ENCODE results near the gene GOLT1A. TPM values are rescaled to one million over a fixed set of nuclear protein-coding genes. Genes with fewer than 3 reads are reported as not detected.

Gene GOLT1A
- total and polyA plus RNA-seq, 7 donors = 0.30 to 7.1 (median 0.37) TPM; not detected in 4

GRCh38 chr1:204149635-204150565 is 63.9 kb downstream of the GOLT1A start:
- Histone ChIP-seq H3K27me3 (ENCODE audit: insufficient read depth in 3 of 3, low read length in 2 of 3) (peaks cover 0 to 38% (median 12%) of the 10 kb centered on the region in 3 donors), H3K27ac (no peak overlapping the region), H3K9me3 (no peaks in the 10 kb centered on the region), H3K36me3 (ENCODE audit: insufficient read depth in 1 of 2, low read depth in 1 of 2) (no peaks in the 10 kb centered on the region), H3K4me3 (no peak overlapping the region), H3K4me1 (no peaks in the 10 kb centered on the region)
- peak in 2 of 4 donors; percentile 55 to 65 for ATAC-seq
- intact Hi-C loops (cut with DNase I) = no loop called here
- WGBS, 3 donors = 55 to 70% (median 61%) methylated on average over 16 of the region's 16 CpGs
- no peak for DNase-seq
- TF ChIP-seq, protein P1, sequence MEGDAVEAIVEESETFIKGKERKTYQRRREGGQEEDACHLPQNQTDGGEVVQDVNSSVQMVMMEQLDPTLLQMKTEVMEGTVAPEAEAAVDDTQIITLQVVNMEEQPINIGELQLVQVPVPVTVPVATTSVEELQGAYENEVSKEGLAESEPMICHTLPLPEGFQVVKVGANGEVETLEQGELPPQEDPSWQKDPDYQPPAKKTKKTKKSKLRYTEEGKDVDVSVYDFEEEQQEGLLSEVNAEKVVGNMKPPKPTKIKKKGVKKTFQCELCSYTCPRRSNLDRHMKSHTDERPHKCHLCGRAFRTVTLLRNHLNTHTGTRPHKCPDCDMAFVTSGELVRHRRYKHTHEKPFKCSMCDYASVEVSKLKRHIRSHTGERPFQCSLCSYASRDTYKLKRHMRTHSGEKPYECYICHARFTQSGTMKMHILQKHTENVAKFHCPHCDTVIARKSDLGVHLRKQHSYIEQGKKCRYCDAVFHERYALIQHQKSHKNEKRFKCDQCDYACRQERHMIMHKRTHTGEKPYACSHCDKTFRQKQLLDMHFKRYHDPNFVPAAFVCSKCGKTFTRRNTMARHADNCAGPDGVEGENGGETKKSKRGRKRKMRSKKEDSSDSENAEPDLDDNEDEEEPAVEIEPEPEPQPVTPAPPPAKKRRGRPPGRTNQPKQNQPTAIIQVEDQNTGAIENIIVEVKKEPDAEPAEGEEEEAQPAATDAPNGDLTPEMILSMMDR (IDR thresholded peaks at IDR 0.05) = no peak

- H3K4me3 ChIP-seq = no peak overlapping the region
- peaks cover 0 to 30% (median 12%) of the 10 kb centered on the region in 3 donors for H3K27me3 ChIP-seq (ENCODE audit: insufficient read depth in 3 of 3, low read length in 2 of 3)
- no peak for DNase-seq
- no peaks in the 10 kb centered on the region for H3K9me3 ChIP-seq
- intact Hi-C loops (cut with DNase I) = no loop called here
- WGBS, 3 donors = 46 to 74% (median 63%) methylated on average over 2 of the region's 2 CpGs
- ATAC-seq = no peak
- no peaks in the 10 kb centered on the region for H3K36me3 ChIP-seq (ENCODE audit: insufficient read depth in 1 of 2, low read depth in 1 of 2)
- TF ChIP-seq, protein P1 (IDR thresholded peaks at IDR 0.05) = no peak
- no peaks in the 10 kb centered on the region for H3K4me1 ChIP-seq
- H3K27ac ChIP-seq = no peak overlapping the region
Measured at GRCh38 chr1:204149107-204149506, 64.7 kb downstream of the GOLT1A start.

Other genes starting within 250 kb of the GOLT1A start
- gene SOX13, start 140.9 kb downstream of the GOLT1A start, total RNA-seq = 10 to 100 TPM in 2 of 4 donors, 1 to 10 TPM in 2; 8.5 to 19.6 (median 9.4) TPM
- gene SOX13, start 140.9 kb downstream of the GOLT1A start, polyA plus RNA-seq = 10 to 100 TPM in 1 of 3 donors, 1 to 10 TPM in 2; 5.2 to 13.1 (median 9.4) TPM
- gene ETNK2, start 61.9 kb downstream of the GOLT1A start, total RNA-seq = 1 to 10 TPM in 2 of 4 donors, under 1 TPM in 2; 0.88 to 1.7 (median 1.0) TPM
- 1 to 10 TPM in 2 of 3 donors, under 1 TPM in 1; 0.62 to 1.7 (median 1.3) TPM for gene ETNK2, start 61.9 kb downstream of the GOLT1A start, polyA plus RNA-seq
- not detected for gene REN, start 47.7 kb downstream of the GOLT1A start, total RNA-seq
- gene REN, start 47.7 kb downstream of the GOLT1A start, polyA plus RNA-seq = not detected
- gene KISS1, start 17.5 kb downstream of the GOLT1A start, total RNA-seq = not detected
- under 1 TPM in 1 of 3 donors, not detected in 2; 0.18 TPM for gene KISS1, start 17.5 kb downstream of the GOLT1A start, polyA plus RNA-seq
- gene PLEKHA6, start 145.9 kb upstream of the GOLT1A start, total RNA-seq = 1 to 10 TPM; 1.5 to 7.1 (median 4.8) TPM
- 1 to 10 TPM in 2 of 3 donors, under 1 TPM in 1; 0.92 to 1.7 (median 1.2) TPM for gene PLEKHA6, start 145.9 kb upstream of the GOLT1A start, polyA plus RNA-seq
- gene PPP1R15B, start 197.8 kb upstream of the GOLT1A start, total RNA-seq = 10 to 100 TPM; 15.5 to 35.2 (median 26.0) TPM
- gene PPP1R15B, start 197.8 kb upstream of the GOLT1A start, polyA plus RNA-seq = 10 to 100 TPM; 12.2 to 23.9 (median 12.9) TPM

All from psoas muscle (tissue), 8 donors.